Nephron progenitor cell (in vitro differentiated cells): ENCODE data around the gene TWNK.
A peak's percentile ranks its signal among the peaks of the same experiment; 100 is the strongest.

Experiments
- DNase-seq: peaks from one replicate; pipeline ENCODE4 v3.0.0; 2021
- H3K27ac Mint-ChIP-seq: 2 replicates; pipeline ENCODE4 v1.8.0; 2021; ENCODE audit warnings: mild to moderate bottlenecking, moderate library complexity, mixed read lengths
- H3K27me3 Mint-ChIP-seq: 2 replicates; pipeline ENCODE4 v1.8.0; 2021; ENCODE audit warnings: mild to moderate bottlenecking, low read depth, mixed read lengths; ENCODE audit not compliant: poor library complexity
- H3K36me3 Mint-ChIP-seq: 2 replicates; pipeline ENCODE4 v1.8.0; 2021; ENCODE audit warnings: low read depth, mixed read lengths
- H3K4me1 Mint-ChIP-seq: 2 replicates; pipeline ENCODE4 v1.8.0; 2021; ENCODE audit warnings: mixed read lengths
- H3K4me3 Mint-ChIP-seq: 2 replicates; pipeline ENCODE4 v1.8.0; 2021; ENCODE audit warnings: mild to moderate bottlenecking, moderate library complexity, mixed read lengths
- H3K9me3 Mint-ChIP-seq: 2 replicates; pipeline ENCODE4 v1.8.0; 2021; ENCODE audit warnings: mild to moderate bottlenecking, moderate library complexity, mixed read lengths
- CTCF ChIP-seq: fragments of 200-600 bp; sonication (generic); IDR thresholded peaks from 2 replicates; pipeline ENCODE4 v1.5.0; 2021; ENCODE audit warnings: antibody characterized with exemption

Gene TWNK

GRCh38 chr10:101022967-101023705 lies 35.8 kb downstream of the TWNK start:
- peaks cover 55% of the 10 kb centered on the region for H3K4me1 Mint-ChIP-seq
- no peak overlapping the region for H3K4me3 Mint-ChIP-seq
- no peak for TF ChIP-seq CTCF
- H3K27ac Mint-ChIP-seq, result no peak overlapping the region
- peaks cover 48% of the 10 kb centered on the region for H3K27me3 Mint-ChIP-seq
- no peaks in the 10 kb centered on the region for H3K9me3 Mint-ChIP-seq
- no peaks in the 10 kb centered on the region for H3K36me3 Mint-ChIP-seq
- DNase-seq, result no peak

- Mint-ChIP-seq H3K36me3 (no peaks in the 10 kb centered on the region), H3K4me3 (peak overlapping the region; percentile 63), H3K27me3 (peaks cover 31% of the 10 kb centered on the region), H3K4me1 (peaks cover 64% of the 10 kb centered on the region), H3K27ac (peak overlapping the region; percentile 94), H3K9me3 (no peaks in the 10 kb centered on the region)
- no peak for DNase-seq
- no peak for TF ChIP-seq CTCF
Measured at GRCh38 chr10:101027106-101027720, 39.9 kb downstream of the TWNK start.

- Mint-ChIP-seq H3K4me3 (peak overlapping the region; percentile 63), H3K27ac (peak overlapping the region; percentile 23)
- DNase-seq, result no peak
Measured at GRCh38 chr10:101028446-101029337, 41.3 kb downstream of the TWNK start.

GRCh38 chr10:101029520-101030295 lies 42.4 kb downstream of the TWNK start:
- TF ChIP-seq CTCF, result peak; percentile 27
- Mint-ChIP-seq H3K4me1 (peaks cover 77% of the 10 kb centered on the region), H3K27ac (no peak overlapping the region), H3K4me3 (peak overlapping the region; percentile 63), H3K27me3 (peaks cover 46% of the 10 kb centered on the region), H3K36me3 (no peaks in the 10 kb centered on the region), H3K9me3 (no peaks in the 10 kb centered on the region)
- DNase-seq, result no peak

More at GRCh38 chr10:101028446-101029337, 41.3 kb downstream of the TWNK start:
- H3K36me3 Mint-ChIP-seq, result no peaks in the 10 kb centered on the region
- H3K9me3 Mint-ChIP-seq, result no peaks in the 10 kb centered on the region
- TF ChIP-seq CTCF, result no peak
- H3K27me3 Mint-ChIP-seq, result peaks cover 38% of the 10 kb centered on the region
- H3K4me1 Mint-ChIP-seq, result peaks cover 76% of the 10 kb centered on the region

GRCh38 chr10:101030496-101031127 lies 43.3 kb downstream of the TWNK start:
- H3K9me3 Mint-ChIP-seq, result no peaks in the 10 kb centered on the region
- DNase-seq, result no peak
- H3K27ac Mint-ChIP-seq, result no peak overlapping the region
- TF ChIP-seq CTCF, result no peak
- peaks cover 55% of the 10 kb centered on the region for H3K27me3 Mint-ChIP-seq
- H3K4me3 Mint-ChIP-seq, result peak overlapping the region; percentile 83
- H3K36me3 Mint-ChIP-seq, result no peaks in the 10 kb centered on the region
- H3K4me1 Mint-ChIP-seq, result peaks cover 73% of the 10 kb centered on the region
